SH-SY5Y (cell line): ENCODE results near the gene BCKDHB.

ENCODE experiments used
- GATA2 ChIP-seq: IDR thresholded peaks from 2 replicates; pipeline ENCODE4 v1.6.1; 2011; ENCODE audit warnings: mild to moderate bottlenecking, low read depth, low read length
- GATA3 ChIP-seq: IDR thresholded peaks from 2 replicates; pipeline ENCODE4 v1.6.1; 2011; ENCODE audit warnings: low read depth, mild to moderate bottlenecking, low read length, moderate library complexity

DNA sequence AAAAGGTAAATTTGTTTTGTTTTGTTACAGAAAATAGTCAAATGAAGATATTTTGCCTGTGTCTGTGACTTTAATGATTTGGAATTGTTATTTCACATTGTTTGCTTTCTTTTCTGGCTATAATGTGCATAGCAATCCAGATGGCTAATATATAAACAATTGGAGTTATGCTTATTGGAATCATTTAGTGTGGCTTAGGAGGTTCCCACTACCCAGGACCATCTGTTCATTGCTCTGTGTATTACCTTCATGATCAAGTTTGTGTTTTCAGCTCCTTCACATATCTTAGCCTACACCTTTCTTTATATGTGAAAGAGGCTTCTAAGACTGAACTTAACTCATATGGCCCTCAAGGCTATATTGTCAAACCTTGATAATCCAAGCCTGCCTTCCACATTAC is 232.9 kb downstream of the BCKDHB start:
- no peak for TF ChIP-seq GATA3
- no peak for TF ChIP-seq GATA2
